Stimulated activated CD8-positive, alpha-beta memory T cell treated with anti-CD3 and anti-CD28 coated beads, Interleukin-15, amount 100 ng/mL, for 4 hours (primary cell): ENCODE measurements around the gene ADAMTS14.
A peak's percentile ranks its signal among the peaks of the same experiment; 100 is the strongest.

Source experiments
- DNase-seq, 2 donors: peaks; one replicate each; pipeline ENCODE4 v3.0.0-alpha.2; 2020; ENCODE audit warnings: low read depth in 2 of 2

Gene ADAMTS14

DNA sequence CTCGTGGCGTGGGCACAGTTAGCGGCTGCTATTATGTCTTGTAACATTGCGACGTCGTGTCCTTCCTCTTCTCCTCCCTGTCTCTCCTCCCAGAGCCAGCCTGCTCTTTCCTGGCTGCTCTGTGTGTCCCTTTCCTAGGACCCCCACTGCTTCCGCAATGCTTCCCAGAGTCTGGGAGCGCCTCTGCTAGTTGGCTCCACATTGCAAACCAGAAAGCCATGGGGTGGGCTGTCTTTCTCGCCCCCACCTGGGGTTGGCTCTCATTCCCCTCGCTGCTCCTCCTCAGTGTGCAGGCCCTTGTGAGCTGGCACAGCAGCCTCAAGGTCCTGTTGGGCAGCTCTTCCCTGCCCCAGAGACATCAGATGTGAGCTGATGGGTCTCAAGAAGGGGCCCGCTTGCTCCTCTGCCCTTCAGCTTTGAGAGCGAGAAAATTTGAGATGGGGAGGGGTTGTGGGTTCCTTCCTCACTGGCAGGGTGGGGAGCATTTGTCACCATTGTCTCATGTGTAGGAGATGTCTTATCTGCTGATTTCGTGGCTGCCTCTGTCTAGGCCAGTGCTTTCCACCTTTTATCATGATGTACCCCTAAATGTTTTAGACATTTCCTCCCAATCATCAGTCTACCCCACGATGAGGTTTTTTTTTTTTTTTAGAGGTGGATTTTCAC, 3.3 kb downstream of the ADAMTS14 start:
- DNase-seq, result no peak

DNA sequence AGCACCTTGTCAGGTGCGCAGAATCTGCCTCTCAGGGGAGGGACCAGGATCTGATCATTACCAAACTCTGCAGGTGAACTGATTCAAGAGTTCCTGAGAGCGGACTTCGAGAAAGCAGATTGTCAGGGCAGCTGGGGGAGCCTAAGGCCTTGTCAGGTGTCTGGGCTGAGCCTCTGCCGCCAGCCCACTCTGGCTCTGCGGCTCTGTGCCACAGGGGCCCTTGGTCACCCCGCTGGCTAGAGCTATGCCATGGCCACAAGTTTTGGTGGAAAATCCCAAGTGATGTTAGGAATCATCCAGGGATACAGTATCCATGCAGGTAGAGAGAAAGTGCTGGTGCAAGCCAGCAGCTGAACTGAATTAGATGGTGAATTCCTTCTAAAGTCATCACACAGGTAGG, 4.2 kb downstream of the ADAMTS14 start:
- no peak for DNase-seq

DNA sequence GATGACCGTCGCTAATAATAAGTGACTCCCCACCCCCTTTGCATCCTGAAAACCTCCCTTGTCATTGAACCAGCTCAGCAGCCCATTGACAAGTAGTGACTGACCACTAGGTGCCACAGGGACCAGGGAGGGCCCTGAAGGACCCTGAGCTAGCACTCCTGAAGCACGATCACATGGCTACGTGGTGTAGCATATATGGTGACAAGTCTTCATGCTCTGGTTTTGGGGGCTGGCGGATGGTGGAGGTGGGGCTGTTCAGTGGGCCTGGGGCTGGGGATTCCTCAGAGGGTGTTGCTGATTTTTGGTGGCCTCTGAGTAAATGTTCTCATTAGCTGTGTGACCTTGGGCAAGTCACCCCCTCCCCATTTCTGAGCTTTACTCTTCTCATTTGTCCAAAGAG, 4.7 kb downstream of the ADAMTS14 start:
- no peak for DNase-seq

DNA sequence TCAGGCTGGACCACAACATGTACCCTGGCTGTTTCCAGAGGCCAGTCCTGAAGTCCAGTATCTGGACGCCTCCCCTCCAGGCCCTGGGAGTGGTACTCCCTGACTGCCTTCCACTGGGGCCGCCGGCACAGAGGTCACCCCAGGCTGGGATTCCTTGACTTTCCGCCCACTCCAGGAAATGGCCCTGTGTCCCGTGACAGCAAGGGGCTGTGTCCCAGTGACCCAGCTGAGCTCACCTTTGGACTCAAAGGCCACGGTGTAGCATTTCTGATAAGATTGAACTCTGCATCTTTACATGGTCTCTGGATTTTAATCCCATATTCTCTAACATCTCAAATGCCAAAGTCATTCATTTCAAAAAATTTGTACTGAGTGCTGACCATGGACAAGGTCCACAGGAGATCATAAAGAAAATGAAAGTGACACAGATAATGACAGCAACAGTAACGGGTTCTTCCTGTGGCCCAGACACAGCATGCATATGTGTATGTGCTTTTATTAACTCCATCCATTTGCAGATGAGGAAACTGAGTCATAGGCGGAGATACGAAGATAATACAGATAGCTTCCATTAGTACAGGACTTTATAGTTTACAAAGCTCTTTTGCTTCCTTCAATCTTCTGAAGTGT, 5.4 kb downstream of the ADAMTS14 start:
- DNase-seq, result no peak

DNA sequence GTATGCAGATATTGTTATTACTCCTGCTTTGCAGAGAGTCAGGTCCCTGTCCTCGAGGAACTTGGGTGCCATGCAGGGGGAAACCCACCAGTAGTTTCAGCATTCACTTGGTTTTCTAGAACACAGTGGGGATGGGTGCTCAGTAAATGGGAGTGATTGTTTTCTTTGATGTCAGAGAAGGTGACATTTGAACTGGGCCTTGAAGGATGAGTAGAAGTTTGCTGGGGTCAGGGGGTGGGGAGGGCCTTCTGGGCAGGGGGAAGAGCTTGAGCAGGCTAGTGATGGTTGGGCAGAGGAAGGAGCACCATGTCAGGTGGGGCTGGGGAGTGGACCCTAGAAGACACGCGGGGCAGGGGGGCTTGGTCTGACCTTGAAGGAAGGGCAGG, 5.9 kb downstream of the ADAMTS14 start:
- DNase-seq, result no peak

DNA sequence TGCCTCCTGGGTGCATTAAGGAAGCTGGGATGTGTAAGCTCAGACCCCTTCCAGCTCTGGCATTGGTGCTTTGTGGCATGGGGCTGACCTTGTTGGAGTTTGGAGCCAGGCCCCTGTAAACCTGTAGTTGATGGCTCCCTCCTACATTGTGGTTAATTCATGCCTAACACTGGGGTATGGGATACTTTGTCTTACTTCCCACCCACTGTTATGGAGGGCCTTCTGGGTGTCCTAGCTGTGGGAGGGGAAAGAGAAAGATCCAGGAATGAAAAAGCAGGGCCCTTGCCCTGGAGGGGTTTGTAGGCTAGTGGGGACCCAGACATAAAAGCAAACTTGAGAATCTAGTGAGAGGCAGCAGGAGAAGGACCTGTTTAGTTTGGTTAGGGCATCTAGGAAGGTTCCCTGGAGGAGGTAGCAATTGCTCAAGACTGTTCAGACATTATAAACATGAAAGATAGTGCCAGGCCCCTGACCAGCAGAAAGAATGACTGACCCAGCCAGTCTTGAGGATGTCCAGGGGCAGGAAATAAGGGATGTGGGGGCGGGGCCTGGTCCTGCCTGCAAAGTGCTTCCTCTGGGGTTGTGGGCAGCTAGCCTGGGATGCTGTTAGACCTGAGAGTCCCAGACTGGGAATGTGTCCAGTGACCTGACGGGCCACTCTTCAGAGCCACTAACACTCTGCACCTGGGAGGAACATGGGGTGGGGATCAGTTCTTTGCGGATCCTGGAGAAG, 6.6 kb downstream of the ADAMTS14 start:
- no peak for DNase-seq

DNA sequence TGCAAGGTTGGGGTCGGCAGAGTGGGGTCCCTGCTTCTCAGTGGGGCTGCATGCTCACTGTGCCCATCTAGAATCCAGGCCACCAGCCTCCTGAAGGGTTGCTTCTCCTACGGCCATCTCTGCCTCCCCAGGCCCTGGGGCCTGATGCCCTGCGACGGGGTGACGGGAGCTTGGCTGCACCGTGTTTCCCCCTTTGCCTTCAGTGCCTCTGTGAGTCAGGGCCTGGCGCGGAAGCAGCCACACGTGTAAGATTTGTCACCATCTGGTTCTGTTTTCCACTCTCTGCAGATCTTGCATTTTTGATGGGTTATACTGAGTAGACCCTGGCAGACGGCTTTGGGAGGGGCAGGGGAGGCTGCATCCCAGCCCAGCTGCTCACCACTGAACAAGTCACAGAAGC, 7.2 kb downstream of the ADAMTS14 start:
- no peak for DNase-seq

DNA sequence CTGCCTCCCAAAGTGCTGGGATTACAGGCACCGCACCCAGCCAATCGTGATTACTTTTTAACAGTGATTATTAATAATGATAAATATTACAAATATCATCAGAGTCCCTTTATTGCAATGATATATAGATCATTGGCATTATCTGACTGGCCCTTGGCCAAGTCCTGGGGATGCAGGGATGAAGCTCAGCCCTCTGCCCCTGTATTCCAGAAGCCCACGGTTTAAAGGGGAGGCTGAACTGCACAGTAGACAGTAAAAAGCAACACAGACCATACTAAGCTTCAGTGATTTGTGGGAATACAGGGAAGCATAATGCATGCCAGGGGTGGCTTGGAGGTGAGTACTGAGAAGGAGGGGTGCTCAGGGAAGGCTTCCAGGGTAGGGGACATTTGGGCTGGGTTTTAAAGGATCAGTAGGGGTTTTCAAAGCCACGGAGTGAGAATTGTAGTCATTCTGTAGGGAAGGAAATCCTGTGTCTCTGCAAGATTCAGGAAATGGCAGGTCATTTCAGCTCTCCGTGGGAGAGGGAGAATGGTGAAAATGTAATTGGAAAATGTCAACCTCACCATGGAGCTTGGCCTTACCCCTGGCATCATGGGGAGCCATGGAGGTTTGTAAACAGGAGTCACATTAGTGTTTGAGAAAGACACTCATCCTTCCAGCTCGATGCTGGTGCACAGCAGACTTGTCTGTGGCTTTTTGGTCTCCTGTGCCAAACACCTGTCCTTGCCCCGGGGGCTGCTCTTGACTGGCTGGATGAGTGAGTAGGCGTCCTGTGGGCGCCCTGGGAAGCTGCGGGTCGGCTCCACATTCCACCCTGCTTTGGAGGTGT, 8.8 kb downstream of the ADAMTS14 start:
- DNase-seq, result no peak

- DNase-seq, result no peak
Observed at GRCh38 chr10:70681731-70682005, 9.4 kb downstream of the ADAMTS14 start.

- peak in 1 of 2 donors; percentile 8 for DNase-seq
Observed at GRCh38 chr10:70682920-70683600, 10.8 kb downstream of the ADAMTS14 start.

GRCh38 chr10:70683601-70683934, 11.3 kb downstream of the ADAMTS14 start:
- no peak for DNase-seq

DNA sequence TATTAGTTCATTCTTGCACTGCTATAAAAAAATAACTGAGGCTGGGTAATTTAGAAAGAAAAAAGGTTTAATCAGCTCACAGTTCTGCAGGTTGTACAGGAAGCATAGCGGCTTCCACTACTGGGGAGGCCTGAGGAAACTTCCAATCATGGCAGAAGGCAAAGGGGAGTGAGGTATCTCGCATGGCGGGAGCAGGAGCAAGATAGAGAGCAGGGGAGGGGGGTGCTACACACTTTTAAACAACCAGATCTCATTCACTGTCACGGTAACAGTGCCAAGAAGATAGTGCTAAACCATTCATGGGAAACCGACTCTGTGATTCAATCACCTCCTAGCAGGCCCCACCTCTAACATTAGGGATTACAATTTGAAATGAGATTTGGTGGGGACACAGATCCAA, 11.6 kb downstream of the ADAMTS14 start:
- no peak for DNase-seq

DNA sequence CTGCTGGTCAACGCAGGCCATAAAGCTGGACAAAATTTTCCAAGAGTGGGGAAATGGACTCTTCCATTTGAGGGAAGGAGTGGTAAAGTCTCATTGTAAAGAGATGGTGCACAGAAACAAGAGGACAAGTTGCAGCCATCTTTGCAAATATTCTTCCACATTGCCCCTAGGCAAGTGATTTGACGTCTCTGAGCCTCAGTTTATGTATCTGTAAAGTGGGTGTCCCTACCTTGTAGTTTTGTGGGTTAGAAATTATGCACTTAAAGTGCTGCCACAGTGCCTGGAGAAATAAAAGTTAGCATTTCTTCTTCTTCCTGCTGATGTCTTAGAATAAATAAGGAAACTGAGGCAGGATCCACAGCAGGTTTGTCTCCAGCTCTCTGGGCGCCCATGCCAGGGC, 12.1 kb downstream of the ADAMTS14 start:
- no peak for DNase-seq

DNA sequence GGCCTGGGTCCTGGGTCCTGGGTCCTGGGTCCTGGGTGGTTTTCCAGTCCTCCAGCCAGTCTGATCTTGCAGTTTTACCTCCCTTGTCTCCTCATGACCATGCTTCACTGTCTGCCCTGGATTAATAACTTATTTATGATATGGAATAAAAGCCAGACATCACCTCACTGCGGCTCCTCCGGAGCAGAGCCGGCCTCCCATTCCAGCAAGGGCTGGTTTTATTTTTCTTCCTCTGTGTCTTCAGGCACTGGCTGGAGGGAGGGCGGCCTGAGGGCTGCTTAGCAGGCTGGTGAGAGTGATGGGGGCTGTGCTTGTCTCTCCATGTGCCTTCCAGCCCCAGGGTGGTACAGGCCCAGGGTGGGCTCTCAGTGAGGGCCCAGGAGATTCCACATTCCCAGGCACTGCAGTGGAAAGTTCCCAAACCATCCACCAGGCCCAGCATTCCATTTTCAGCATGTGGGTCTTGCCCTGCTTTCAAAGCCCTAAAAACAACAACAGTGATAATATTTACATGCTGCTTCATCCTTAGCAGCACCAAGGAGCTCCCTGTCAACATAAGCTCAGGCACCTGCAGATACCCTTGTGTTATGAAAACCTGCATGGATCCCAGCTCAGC, 12.6 kb downstream of the ADAMTS14 start:
- DNase-seq, result no peak

GRCh38 chr10:70685455-70685911, 13.2 kb downstream of the ADAMTS14 start:
- DNase-seq, result no peak

- no peak for DNase-seq
Observed at GRCh38 chr10:70688828-70689227, 16.5 kb downstream of the ADAMTS14 start.

GRCh38 chr10:70689661-70690060, 17.4 kb downstream of the ADAMTS14 start:
- no peak for DNase-seq

DNA sequence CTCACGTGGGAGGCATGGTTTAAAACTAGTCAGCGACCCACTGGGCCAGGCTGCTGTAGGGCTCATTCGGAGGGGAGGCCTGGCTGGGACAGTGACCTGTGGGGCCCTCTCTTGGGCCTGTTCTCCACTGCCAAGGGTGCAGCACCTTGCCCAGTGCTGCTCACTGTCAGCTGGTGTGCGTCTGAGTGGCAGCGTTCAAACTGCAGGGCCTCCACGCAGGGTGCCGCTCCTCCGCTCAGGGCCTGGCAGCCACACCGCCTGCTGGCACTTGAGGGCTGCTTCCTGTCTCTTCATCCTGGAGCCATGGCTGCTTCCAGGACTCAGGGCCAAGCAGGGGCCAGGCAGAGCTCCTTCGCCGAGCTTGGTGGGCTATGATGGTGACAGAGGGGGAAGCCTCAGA, 18.3 kb downstream of the ADAMTS14 start:
- DNase-seq, result no peak

DNA sequence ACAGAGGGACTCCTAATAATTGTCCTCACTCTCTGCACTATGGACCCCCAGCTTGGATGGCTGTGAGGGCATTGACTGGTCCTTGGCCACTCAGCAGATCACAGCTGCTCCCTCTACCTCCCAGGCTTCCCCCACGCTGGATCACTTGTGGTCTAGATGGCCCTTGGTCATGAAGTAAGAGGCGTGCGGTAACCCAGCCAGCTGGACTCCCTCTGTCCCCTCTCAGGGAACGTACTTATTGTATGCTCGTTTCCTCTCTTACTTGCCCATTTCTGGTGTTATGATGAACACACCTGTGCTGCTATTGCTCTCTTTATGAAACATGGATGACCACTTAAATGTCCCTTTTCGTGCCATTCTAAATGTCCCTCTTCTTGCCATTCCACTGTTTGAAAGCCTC, 19.3 kb downstream of the ADAMTS14 start:
- DNase-seq, result no peak

GRCh38 chr10:70692043-70692603, 19.8 kb downstream of the ADAMTS14 start:
- no peak for DNase-seq
